Testis (tissue), 2 donors: ENCODE measurements around the gene ADRA2B.

Source experiments
- POLR2A ChIP-seq: fragments of 450-650 bp; IDR thresholded peaks from one replicate; pipeline ENCODE4 v1.6.1; 2017; ENCODE audit warnings: antibody characterized with exemption, mild to moderate bottlenecking, moderate library complexity
- TF ChIP-seq, protein P1 (sequence below), 3 experiments: fragments of 450-650 bp in 2 of 3; fragments of 200-600 bp in 1 of 3; sonication (generic) in 1 of 3; IDR thresholded peaks; one replicate each; pipeline ENCODE4 v1.5.1; 2016 to 2019; ENCODE audit warnings: antibody characterized with exemption in 3 of 3, mild to moderate bottlenecking in 2 of 3, moderate library complexity in 1 of 3

DNA sequence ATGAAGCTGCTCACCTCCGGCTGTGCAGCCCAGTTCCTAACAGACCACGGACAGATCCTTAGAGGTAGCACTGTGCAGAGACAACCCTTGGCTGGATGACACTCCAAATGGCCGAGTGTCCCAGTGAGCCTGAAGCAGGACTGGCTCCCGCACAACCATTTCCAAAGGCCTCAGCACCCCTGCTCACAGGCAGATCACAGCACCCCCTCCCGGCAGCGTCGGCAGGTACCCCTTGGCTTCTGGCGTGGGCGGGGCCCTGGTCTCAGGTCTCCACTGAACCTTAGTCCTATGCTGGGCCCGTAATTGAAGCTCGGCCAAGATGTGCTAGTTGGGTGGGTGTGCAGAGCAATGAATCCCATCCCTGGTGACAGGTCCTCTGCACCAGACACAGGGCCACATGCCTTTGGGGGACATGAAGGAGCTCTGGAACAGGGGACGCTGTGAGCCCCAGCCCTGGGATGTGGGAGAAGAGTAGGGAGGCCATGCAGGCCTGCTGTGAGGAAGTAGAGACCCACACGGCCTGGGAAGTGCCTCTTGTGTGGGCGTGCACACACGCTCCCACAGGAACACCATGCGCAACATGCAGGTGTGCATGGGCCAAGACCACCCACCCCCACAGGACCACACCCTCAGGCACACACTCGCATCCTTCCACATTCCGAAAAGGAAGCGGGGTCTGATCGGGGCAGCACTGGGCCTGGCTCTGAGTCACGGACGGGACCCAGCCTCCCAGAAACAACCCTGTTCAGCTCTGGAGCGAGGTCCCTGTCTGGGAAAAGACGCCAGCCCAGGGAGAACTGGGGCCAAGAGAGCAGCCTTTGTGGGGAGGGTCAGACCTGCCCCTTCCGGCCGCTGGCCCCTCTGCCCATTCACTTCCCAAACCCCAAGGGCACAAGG is 26.1 kb upstream of the ADRA2B start:
- TF ChIP-seq, protein P1, sequence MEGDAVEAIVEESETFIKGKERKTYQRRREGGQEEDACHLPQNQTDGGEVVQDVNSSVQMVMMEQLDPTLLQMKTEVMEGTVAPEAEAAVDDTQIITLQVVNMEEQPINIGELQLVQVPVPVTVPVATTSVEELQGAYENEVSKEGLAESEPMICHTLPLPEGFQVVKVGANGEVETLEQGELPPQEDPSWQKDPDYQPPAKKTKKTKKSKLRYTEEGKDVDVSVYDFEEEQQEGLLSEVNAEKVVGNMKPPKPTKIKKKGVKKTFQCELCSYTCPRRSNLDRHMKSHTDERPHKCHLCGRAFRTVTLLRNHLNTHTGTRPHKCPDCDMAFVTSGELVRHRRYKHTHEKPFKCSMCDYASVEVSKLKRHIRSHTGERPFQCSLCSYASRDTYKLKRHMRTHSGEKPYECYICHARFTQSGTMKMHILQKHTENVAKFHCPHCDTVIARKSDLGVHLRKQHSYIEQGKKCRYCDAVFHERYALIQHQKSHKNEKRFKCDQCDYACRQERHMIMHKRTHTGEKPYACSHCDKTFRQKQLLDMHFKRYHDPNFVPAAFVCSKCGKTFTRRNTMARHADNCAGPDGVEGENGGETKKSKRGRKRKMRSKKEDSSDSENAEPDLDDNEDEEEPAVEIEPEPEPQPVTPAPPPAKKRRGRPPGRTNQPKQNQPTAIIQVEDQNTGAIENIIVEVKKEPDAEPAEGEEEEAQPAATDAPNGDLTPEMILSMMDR (IDR thresholded peaks at IDR 0.05): no peak
- no peak for TF ChIP-seq POLR2A
